Glomerular visceral epithelial cell (primary cell): ENCODE measurements around the gene ANKRD27.
"Not testable (repeated sequence)": the region's sequence is repeated elsewhere in the genome, so short reads cannot be mapped to it uniquely, and the experiment has no call there.

Experiments used
- DNase-seq: peaks from one replicate; pipeline ENCODE4 v3.0.0-alpha.2; 2016; ENCODE audit errors: extremely low spot score

ANKRD27 gene

GRCh38 chr19:32674931-32675719, at the start of gene ANKRD27:
Gene ANKRD27 (minus strand): TSS chr19:32675180. CDS start chr19:32659015, 16,165 bp downstream.
- DNase-seq, result peak; percentile 99

- no peak for DNase-seq
Observed at GRCh38 chr19:32720936-32721250, 45.9 kb upstream of the ANKRD27 start.

GRCh38 chr19:32720216-32720935, 45.4 kb upstream of the ANKRD27 start:
- no peak for DNase-seq

GRCh38 chr19:32719611-32720059, 44.7 kb upstream of the ANKRD27 start, which contains the start of gene TDRD12:
Gene TDRD12 (plus strand): TSS chr19:32719767. CDS start chr19:32720073, 306 bp downstream.
- DNase-seq, result no peak

GRCh38 chr19:32718286-32718685, 43.3 kb upstream of the ANKRD27 start:
- no peak for DNase-seq

GRCh38 chr19:32717496-32717895, 42.5 kb upstream of the ANKRD27 start:
- DNase-seq, result no peak

GRCh38 chr19:32716203-32716602, 41.2 kb upstream of the ANKRD27 start:
- DNase-seq, result not testable (repeated sequence)

- no peak for DNase-seq
Observed at GRCh38 chr19:32711747-32712146, 36.8 kb upstream of the ANKRD27 start.

GRCh38 chr19:32709032-32709431, 34.1 kb upstream of the ANKRD27 start:
- DNase-seq, result no peak

GRCh38 chr19:32708457-32708856, 33.5 kb upstream of the ANKRD27 start:
- DNase-seq, result no peak

- not testable (repeated sequence) for DNase-seq
Observed at GRCh38 chr19:32704006-32704405, 29.0 kb upstream of the ANKRD27 start.

GRCh38 chr19:32702010-32702409, 27.0 kb upstream of the ANKRD27 start:
- DNase-seq, result no peak

- not testable (repeated sequence) for DNase-seq
Observed at GRCh38 chr19:32700129-32700528, 25.1 kb upstream of the ANKRD27 start.

- DNase-seq, result not testable (repeated sequence)
Observed at GRCh38 chr19:32696771-32697170, 21.8 kb upstream of the ANKRD27 start.

- not testable (repeated sequence) for DNase-seq
Observed at GRCh38 chr19:32695506-32695905, 20.5 kb upstream of the ANKRD27 start.

GRCh38 chr19:32694851-32695250, 19.9 kb upstream of the ANKRD27 start:
- DNase-seq, result not testable (repeated sequence)

GRCh38 chr19:32694316-32694715, 19.3 kb upstream of the ANKRD27 start:
- DNase-seq, result not testable (repeated sequence)

GRCh38 chr19:32693151-32694108, 18.4 kb upstream of the ANKRD27 start:
- DNase-seq, result not testable (repeated sequence)

- no peak for DNase-seq
Observed at GRCh38 chr19:32692727-32693061, 17.7 kb upstream of the ANKRD27 start.

- DNase-seq, result peak; percentile 60
Observed at GRCh38 chr19:32691952-32692726, 17.2 kb upstream of the ANKRD27 start.
